Subcutaneous adipose tissue (tissue), 4 donors: ENCODE measurements around the gene BRSK1. TPM values are rescaled to one million over a fixed set of nuclear protein-coding genes. Genes with fewer than 3 reads are reported as not detected.

Source experiments
- total RNA-seq, 4 donors: library from RNA; depleted of rRNA; stranded (reverse); fragments of >200 nt; gene quantifications; one replicate each; pipeline ENCODE4 v1.1.0, GENCODE V29; 2016
- TF ChIP-seq, protein P1 (sequence below): fragments of 450-650 bp; IDR thresholded peaks from one replicate; pipeline ENCODE4 v1.5.1; 2016; ENCODE audit warnings: low read depth, mild to moderate bottlenecking, control low read depth, antibody characterized with exemption, moderate library complexity

Gene BRSK1
- total RNA-seq, 4 donors from 2014 or later = 0.38 to 1.1 TPM; not detected in 2

DNA sequence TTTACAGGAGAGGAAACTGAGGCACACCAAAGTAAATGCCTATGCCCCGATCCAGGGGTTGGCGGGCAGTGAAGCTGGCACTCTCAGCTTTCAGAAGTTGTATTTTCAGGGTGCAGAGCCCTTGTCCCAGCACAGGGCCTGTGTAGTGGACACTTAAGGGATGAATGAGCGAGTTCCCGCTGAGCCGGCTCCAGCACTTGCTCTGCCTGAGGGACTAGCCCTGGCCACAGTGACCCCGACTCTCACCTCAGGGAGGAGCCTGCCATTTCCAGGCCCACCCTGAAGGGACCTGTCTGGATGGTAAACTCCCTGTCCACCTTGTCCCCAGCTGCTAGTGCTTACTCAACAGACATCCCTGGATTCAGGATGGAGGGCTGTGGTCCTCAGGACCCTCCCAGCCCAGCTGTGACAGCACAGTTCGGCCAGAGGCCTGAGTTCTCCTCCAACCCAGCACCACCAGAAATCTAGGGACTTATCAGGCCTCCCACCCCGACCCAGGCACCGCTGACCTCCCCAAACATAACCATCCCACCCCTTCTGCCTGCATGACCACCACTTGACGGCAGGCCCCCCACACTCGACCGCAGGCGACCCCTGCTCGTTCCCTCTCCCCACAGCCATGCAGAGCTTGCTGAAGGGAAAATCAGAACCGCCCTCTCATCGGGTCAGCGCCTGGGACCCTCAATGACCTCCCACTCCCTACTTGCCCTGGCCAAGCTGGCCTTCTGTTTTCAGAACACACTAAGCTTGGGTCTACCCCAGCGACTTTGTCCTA is 33.3 kb upstream of the BRSK1 start:
- TF ChIP-seq, protein P1, sequence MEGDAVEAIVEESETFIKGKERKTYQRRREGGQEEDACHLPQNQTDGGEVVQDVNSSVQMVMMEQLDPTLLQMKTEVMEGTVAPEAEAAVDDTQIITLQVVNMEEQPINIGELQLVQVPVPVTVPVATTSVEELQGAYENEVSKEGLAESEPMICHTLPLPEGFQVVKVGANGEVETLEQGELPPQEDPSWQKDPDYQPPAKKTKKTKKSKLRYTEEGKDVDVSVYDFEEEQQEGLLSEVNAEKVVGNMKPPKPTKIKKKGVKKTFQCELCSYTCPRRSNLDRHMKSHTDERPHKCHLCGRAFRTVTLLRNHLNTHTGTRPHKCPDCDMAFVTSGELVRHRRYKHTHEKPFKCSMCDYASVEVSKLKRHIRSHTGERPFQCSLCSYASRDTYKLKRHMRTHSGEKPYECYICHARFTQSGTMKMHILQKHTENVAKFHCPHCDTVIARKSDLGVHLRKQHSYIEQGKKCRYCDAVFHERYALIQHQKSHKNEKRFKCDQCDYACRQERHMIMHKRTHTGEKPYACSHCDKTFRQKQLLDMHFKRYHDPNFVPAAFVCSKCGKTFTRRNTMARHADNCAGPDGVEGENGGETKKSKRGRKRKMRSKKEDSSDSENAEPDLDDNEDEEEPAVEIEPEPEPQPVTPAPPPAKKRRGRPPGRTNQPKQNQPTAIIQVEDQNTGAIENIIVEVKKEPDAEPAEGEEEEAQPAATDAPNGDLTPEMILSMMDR = no peak

DNA sequence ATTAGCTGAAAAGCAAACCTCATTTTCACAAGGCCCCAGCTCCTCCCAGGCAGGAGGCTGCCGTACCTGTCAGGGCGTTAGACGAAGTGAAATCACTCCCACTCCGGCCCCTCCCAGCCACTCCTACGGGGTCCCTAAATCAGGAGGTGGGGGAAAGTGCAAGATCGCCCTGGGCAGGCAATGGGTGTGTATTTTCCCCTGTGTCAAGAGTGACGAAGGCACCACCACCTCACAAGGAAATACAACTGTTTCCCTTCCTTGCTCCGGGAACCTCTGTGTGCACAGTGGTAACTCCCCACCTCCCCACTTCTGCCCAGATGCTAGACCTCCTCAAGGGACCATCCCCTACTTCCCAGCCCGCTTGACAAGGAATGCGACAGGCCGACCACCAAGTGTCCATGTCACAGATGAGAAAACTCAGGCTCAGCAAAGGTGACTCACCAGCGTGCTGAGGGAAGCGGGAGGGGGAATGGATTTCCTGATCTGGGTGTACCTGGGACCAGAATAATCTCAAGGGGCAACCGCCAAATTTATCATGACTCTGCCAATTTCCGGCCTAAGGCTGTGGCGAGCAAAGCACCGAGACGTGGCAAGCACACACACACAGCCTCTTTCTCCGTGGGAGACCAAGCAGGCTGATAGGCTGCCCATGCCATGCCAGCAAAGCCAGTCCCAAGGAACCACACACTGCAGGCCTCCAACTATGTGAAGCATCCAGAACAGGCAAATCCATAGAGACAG is 32.3 kb upstream of the BRSK1 start:
- TF ChIP-seq, protein P1 = no peak

DNA sequence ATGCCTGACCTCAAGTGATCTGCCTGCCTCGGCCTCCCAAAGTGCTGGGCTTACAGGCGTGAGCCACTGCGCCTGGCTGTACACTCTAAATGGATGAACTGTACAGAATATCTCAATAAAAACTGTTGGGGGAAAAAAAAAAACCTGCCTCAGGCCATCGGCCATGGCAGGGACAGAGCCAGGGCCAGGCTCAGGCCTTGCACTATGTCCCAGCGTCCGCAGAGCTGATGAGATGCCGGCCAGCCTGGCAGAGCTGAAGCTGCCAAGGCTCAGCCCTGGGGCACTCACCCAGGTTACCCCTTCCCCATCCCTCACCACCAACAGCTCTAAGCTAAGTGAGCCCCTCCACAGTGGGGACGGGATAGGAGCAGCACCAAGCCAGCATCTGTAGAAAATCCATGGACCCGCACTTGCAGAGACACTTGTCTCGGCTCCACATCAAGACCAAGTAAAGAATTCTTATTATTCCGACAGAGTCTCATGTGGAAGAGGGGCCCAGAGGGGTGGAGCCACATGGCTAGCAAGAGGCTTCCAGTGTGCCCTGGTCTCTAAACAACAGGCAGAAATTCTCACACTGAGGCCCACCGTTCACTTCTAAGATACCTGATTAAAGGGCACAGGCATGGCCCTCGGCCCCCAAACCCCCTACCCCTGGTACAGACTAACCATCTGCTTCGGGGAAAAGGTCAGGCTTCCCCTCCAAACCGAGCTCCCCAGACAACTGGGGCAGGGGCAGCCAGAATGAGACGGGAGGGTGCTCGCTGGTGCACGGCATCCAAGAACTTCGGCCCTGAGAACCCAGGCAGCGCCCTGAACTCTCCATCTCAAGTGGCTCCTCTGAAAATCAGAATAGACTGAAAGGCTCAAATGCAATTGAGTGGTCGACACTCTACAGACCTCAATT is 30.8 kb upstream of the BRSK1 start:
- TF ChIP-seq, protein P1 = no peak

DNA sequence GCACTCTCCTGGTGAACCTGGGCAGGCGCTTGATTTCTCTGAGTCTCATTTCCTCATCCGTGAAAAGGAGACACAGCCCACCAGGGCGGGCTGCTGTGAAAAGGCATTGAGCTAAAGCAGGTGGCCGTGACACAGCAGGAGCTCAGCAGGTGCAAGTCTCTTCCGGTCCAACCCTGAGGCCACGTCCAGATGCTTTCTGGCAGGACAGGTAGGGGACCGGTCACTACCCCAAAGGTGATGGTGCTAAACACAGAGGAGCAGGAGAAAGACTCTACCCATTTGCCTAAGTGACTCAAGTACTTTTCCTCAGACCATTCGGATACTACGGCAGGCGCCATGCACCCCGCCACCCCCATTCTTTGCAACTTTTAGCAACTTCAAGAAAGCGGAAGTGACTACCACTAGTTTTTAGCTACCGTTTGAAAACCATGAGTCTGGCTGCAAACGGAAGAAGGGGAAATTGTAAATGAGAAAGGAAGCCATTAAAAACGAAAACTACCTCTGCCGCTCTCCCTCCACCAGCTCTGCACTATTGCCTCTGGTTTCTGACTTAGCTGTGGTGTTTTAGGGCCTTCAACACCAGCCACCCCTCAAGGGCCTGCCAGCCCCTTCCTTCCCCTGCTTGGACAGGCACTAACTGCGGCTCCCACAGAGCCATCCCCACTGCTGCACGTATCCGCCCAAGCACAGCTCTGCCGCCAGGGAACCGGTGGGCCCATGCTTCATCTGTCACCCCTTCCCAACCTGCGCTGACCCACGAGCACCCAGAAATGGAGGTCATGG is 29.8 kb upstream of the BRSK1 start:
- TF ChIP-seq, protein P1 = no peak

DNA sequence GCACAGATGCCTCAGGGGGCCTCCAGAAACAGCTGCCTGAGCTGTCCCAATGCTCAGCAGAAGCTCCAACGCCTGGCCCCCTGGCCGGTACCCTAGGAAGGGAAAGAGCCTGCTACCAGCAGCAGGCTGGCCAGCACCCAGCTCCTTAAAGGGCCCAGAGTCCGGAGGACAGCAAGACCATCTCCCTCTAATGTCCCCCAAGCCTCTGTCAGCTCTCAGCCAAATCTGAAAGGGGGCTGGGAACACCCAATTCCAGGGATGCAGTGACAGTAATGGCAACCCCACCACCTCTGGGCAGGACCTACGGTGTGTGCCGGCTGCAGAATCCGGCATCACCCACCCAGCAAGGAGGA is 29.2 kb upstream of the BRSK1 start:
- TF ChIP-seq, protein P1 = no peak

DNA sequence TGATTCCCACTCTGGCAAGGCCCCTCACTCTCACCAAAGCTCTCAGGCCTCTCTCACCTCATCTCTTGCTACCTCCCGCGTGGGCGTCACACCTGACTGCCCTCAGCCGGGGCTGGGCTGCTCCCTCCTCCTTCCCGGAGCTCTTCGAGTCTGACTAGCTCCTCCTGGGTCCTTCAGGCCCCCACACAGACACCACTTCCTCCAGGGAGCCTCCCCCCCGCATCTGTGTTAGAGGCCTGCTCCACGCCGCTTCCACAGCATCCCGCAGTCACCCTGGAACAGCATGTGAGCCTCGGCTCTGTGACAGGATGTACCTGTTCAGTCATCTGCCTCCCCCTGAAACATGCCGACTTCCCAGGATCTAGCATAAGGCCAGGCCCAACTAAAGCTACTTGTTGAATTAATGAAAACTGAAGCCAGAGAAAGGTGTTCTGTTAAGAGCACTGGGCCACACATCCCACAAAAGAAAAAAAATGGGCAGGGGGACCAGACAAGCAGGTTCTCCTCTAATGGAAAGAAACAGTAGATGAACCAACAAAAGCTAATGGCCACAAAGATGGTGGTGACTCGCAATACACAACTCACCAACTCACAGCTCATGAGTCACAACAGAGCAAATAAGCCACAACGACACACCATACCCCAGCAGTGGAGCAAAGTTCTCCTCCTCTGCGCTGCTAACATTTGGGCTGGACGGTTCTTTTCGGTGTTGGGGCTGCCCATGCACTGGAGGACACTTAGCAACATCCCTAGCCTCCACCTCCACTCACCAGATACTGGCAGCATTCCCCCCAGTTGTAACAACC is 28.0 kb upstream of the BRSK1 start:
- TF ChIP-seq, protein P1 = no peak
